OCI-LY3 (cell line): ENCODE data around the gene LIX1L.
A peak's percentile ranks its signal among the peaks of the same experiment; 100 is the strongest.

Experiments
- H2AFZ ChIP-seq: fragments of 200-600, 300-600 bp; shearing (Covaris generic); 2 replicates; pipeline ENCODE4 v1.6.0; 2014; ENCODE audit warnings: antibody characterized with exemption, low read depth, low read length
- H3K27ac ChIP-seq: fragments of 200-600, 300-600 bp; sonication (generic); 2 replicates; pipeline ENCODE4 v1.5.1; 2014; ENCODE audit warnings: mild to moderate bottlenecking, low read length, moderate library complexity, mixed read lengths
- H3K27me3 ChIP-seq: fragments of 200-600, 300-600 bp; sonication (generic); 2 replicates; pipeline ENCODE4 v1.6.1; 2014; ENCODE audit warnings: low read depth, low read length, mixed read lengths
- H3K36me3 ChIP-seq: fragments of 200-600, 300-600 bp; sonication (generic); replicated peaks from 2 replicates; pipeline ENCODE3; 2014; ENCODE audit warnings: low read depth, low read length, mixed read lengths
- H3K4me1 ChIP-seq: fragments of 300-600, 200-600 bp; sonication (generic); 2 replicates; pipeline ENCODE4 v1.6.1; 2014; ENCODE audit warnings: low read length, mixed read lengths
- H3K4me2 ChIP-seq: fragments of 200-600, 300-600 bp; sonication (generic); 2 replicates; pipeline ENCODE4 v1.6.1; 2014; ENCODE audit warnings: low read length, mixed read lengths
- H3K4me3 ChIP-seq: fragments of 300-600, 200-600 bp; sonication (generic); 2 replicates; pipeline ENCODE4 v1.5.1; 2014; ENCODE audit warnings: antibody characterized with exemption, mild to moderate bottlenecking, low read length, moderate library complexity
- H3K79me2 ChIP-seq: fragments of 300-600, 200-600 bp; shearing (Covaris generic); 2 replicates; pipeline ENCODE4 v1.6.1; 2014; ENCODE audit warnings: mild to moderate bottlenecking, low read length, mixed read lengths
- H3K9ac ChIP-seq: fragments of 300-600, 200-600 bp; shearing (Covaris generic); 2 replicates; pipeline ENCODE4 v1.6.0; 2014; ENCODE audit warnings: mild to moderate bottlenecking, low read length, moderate library complexity
- H3K9me3 ChIP-seq: fragments of 200-600, 300-600 bp; shearing (Covaris generic); 2 replicates; pipeline ENCODE4 v1.6.1; 2014; ENCODE audit warnings: low read length, mixed read lengths; ENCODE audit not compliant: insufficient read depth
- H4K20me1 ChIP-seq: fragments of 200-600, 300-600 bp; sonication (generic); 2 replicates; pipeline ENCODE4 v1.6.1; 2016; ENCODE audit warnings: low read length, mixed read lengths; ENCODE audit not compliant: insufficient read depth
- CTCF ChIP-seq: fragments of 200-600, 300-600 bp; sonication (generic); IDR thresholded peaks from 2 replicates; pipeline ENCODE4 v1.5.1; 2014; ENCODE audit warnings: antibody characterized with exemption, low read length, low read depth
- EZH2phosphoT487 ChIP-seq: fragments of 200-600 bp; shearing (Covaris generic); IDR thresholded peaks from 2 replicates; pipeline ENCODE4 v1.6.1; 2018; ENCODE audit warnings: antibody characterized with exemption, mixed run types, low read depth

Gene LIX1L

GRCh38 chr1:145958734-145959133 is 917 bp upstream of the LIX1L start:
- no peaks in the 10 kb centered on the region for H4K20me1 ChIP-seq
- H3K79me2 ChIP-seq: peaks cover 12% of the 10 kb centered on the region
- no peak overlapping the region for H3K27ac ChIP-seq
- peak overlapping the region; percentile 87 for H3K4me3 ChIP-seq
- peaks cover 18% of the 10 kb centered on the region for H3K27me3 ChIP-seq
- no peak overlapping the region for H2AFZ ChIP-seq
- peak overlapping the region; percentile 90 for H3K4me2 ChIP-seq
- H3K36me3 ChIP-seq: no peaks in the 10 kb centered on the region
- TF ChIP-seq CTCF (no peak), EZH2phosphoT487 (no peak)
- no peaks in the 10 kb centered on the region for H3K9me3 ChIP-seq
- H3K4me1 ChIP-seq: peaks cover 41% of the 10 kb centered on the region
- 0 out of 2 replicates have a peak overlapping the region, but pooled peaks have one; percentile 54 for H3K9ac ChIP-seq

- Histone ChIP-seq H3K36me3 (no peaks in the 10 kb centered on the region), H3K27me3 (peaks cover 18% of the 10 kb centered on the region), H3K4me3 (peak overlapping the region; percentile 87), H4K20me1 (no peaks in the 10 kb centered on the region), H2AFZ (peak overlapping the region; percentile 57; the same call in 1 of the 2 replicates), H3K9me3 (no peaks in the 10 kb centered on the region), H3K27ac (peak overlapping the region; percentile 43), H3K4me1 (peaks cover 30% of the 10 kb centered on the region), H3K9ac (peak overlapping the region; percentile 80), H3K4me2 (peak overlapping the region; percentile 90), H3K79me2 (peaks cover 19% of the 10 kb centered on the region)
- TF ChIP-seq EZH2phosphoT487 (no peak), CTCF (no peak)
These were observed 905 bp downstream of the LIX1L start for GRCh38 chr1:145956781-145957442.

- Histone ChIP-seq H3K36me3 (no peaks in the 10 kb centered on the region), H3K9ac (peak overlapping the region; percentile 80), H3K9me3 (no peaks in the 10 kb centered on the region), H3K4me2 (peak overlapping the region; percentile 90), H4K20me1 (no peaks in the 10 kb centered on the region), H3K27ac (no peak overlapping the region), H3K4me1 (peaks cover 26% of the 10 kb centered on the region), H3K4me3 (peak overlapping the region; percentile 87), H3K79me2 (peaks cover 19% of the 10 kb centered on the region), H2AFZ (no peak overlapping the region), H3K27me3 (peaks cover 18% of the 10 kb centered on the region)
- no peak for TF ChIP-seq CTCF
- TF ChIP-seq EZH2phosphoT487: no peak
These were observed 1.5 kb downstream of the LIX1L start for GRCh38 chr1:145956361-145956760.

- H3K27ac ChIP-seq: no peak overlapping the region
- H2AFZ ChIP-seq: no peak overlapping the region
- no peak overlapping the region for H3K9ac ChIP-seq
- H3K27me3 ChIP-seq: peaks cover 11% of the 10 kb centered on the region
- H3K9me3 ChIP-seq: no peaks in the 10 kb centered on the region
- peaks cover 19% of the 10 kb centered on the region for H3K79me2 ChIP-seq
- TF ChIP-seq EZH2phosphoT487: no peak
- no peak for TF ChIP-seq CTCF
- peaks cover 22% of the 10 kb centered on the region for H3K4me1 ChIP-seq
- H3K36me3 ChIP-seq: no peaks in the 10 kb centered on the region
- no peaks in the 10 kb centered on the region for H4K20me1 ChIP-seq
- no peak overlapping the region for H3K4me3 ChIP-seq
- no peak overlapping the region for H3K4me2 ChIP-seq
These were observed 2.4 kb downstream of the LIX1L start for GRCh38 chr1:145955436-145955835.
